IMR-90 (cell line): ENCODE measurements around the gene CDK11B. TPM values are rescaled to one million over a fixed set of nuclear protein-coding genes. Genes with fewer than 3 reads are reported as not detected.

Experiments
- ATAC-seq: fragments of 200-7000 bp; cut with Tn5 transposase; 2 replicates; pipeline ENCODE4 v1.9.1; 2020; ENCODE audit warnings: low read depth, mild to moderate bottlenecking, moderate library complexity
- BruUV-seq: library from RNA; stranded (reverse); fragments of 400-500 nt; replicated peaks from 2 replicates; lab custom pipeline; 2021; lab: Mats Ljungman, UMichigan
- CTCF ChIA-PET: fragments of 300-600 bp; formaldehyde crosslinking; extraction: SDS; loops from one replicate; lab custom pipeline; 2021; ENCODE audit warnings: antibody characterized with exemption; lab: Yijun Ruan, JAX
- POLR2A ChIA-PET: fragments of 300-600 bp; sonication (Branson Sonifier 250); formaldehyde crosslinking; loops from one replicate; lab custom pipeline; 2022; ENCODE audit warnings: antibody characterized with exemption; ENCODE audit not compliant: unreplicated experiment; lab: Charles Lee
- DNase-seq: peaks from one replicate; pipeline ENCODE4 v3.0.0; 2013
- H2AFZ ChIP-seq: replicated peaks from 2 replicates; pipeline ENCODE3; 2013; ENCODE audit warnings: low read length, mild to moderate bottlenecking; ENCODE audit not compliant: poor library complexity
- H2AK5ac ChIP-seq: 2 replicates; pipeline ENCODE4 v1.6.1; 2013; ENCODE audit warnings: low read depth, low read length, inconsistent platforms
- H2AK9ac ChIP-seq: replicated peaks from 2 replicates; pipeline ENCODE3; 2013; ENCODE audit warnings: mild to moderate bottlenecking, low read depth, low read length, moderate library complexity; ENCODE audit not compliant: poor library complexity
- H2BK120ac ChIP-seq: 2 replicates; pipeline ENCODE4 v1.6.1; 2013; ENCODE audit warnings: low read depth, low read length, inconsistent platforms
- H2BK15ac ChIP-seq: 3 replicates; pipeline ENCODE4 v1.6.1; 2013; ENCODE audit warnings: low read depth, low read length, inconsistent platforms
- H2BK20ac ChIP-seq: 2 replicates; pipeline ENCODE4 v1.6.1; 2013; ENCODE audit warnings: low read depth, mild to moderate bottlenecking, inconsistent platforms, low read length, moderate library complexity
- H2BK5ac ChIP-seq: 2 replicates; pipeline ENCODE4 v1.6.1; 2013; ENCODE audit warnings: mild to moderate bottlenecking, low read depth, low read length, inconsistent platforms; ENCODE audit not compliant: poor library complexity, severe bottlenecking
- H3K14ac ChIP-seq: replicated peaks from 2 replicates; pipeline ENCODE4 v1.6.1; 2013; ENCODE audit warnings: low read depth, low read length, inconsistent platforms
- H3K18ac ChIP-seq: 2 replicates; pipeline ENCODE4 v1.6.1; 2013; ENCODE audit warnings: low read depth, low read length, control low read depth
- H3K23ac ChIP-seq: 2 replicates; pipeline ENCODE4 v1.6.1; 2013; ENCODE audit warnings: low read depth, low read length, inconsistent platforms
- H3K27ac ChIP-seq: 2 replicates; pipeline ENCODE4 v1.5.1; 2013; ENCODE audit warnings: mild to moderate bottlenecking, control low read depth, low read length; ENCODE audit not compliant: insufficient read depth
- H3K27me3 ChIP-seq: 2 replicates; pipeline ENCODE4 v1.6.1; 2013; ENCODE audit warnings: low read length; ENCODE audit not compliant: control insufficient read depth, insufficient read depth
- H3K36me3 ChIP-seq: 2 replicates; pipeline ENCODE4 v1.6.1; 2013; ENCODE audit warnings: low read length, mixed read lengths; ENCODE audit not compliant: control insufficient read depth, insufficient read depth
- H3K4ac ChIP-seq: 2 replicates; pipeline ENCODE4 v1.6.1; 2013; ENCODE audit warnings: low read depth, low read length, inconsistent platforms
- H3K4me1 ChIP-seq: 2 replicates; pipeline ENCODE4 v1.6.1; 2013; ENCODE audit warnings: low read length, mixed read lengths; ENCODE audit not compliant: control insufficient read depth, insufficient read depth
- H3K4me2 ChIP-seq: 2 replicates; pipeline ENCODE4 v1.6.1; 2013; ENCODE audit warnings: low read depth, mild to moderate bottlenecking, control low read depth, low read length, moderate library complexity
- H3K4me3 ChIP-seq: 2 replicates; pipeline ENCODE4 v1.5.1; 2013; ENCODE audit warnings: low read depth, mild to moderate bottlenecking, control low read depth, low read length, moderate library complexity; ENCODE audit not compliant: insufficient read depth
- H3K56ac ChIP-seq: 2 replicates; pipeline ENCODE4 v1.6.1; 2013; ENCODE audit warnings: low read length, inconsistent platforms; ENCODE audit not compliant: insufficient read depth; ENCODE audit errors: extremely low read depth
- H3K79me1 ChIP-seq, 2 experiments: 2 replicates each; pipeline ENCODE4 v1.6.1; 2013; ENCODE audit warnings: low read length in 2 of 2, inconsistent platforms in 1 of 2, low read depth in 1 of 2
- H3K9ac ChIP-seq: 2 replicates; pipeline ENCODE4 v1.6.1; 2013; ENCODE audit warnings: low read depth, low read length, control low read depth
- H3K9me1 ChIP-seq: 2 replicates; pipeline ENCODE4 v1.6.1; 2013; ENCODE audit warnings: low read length, inconsistent platforms; ENCODE audit not compliant: insufficient read depth
- H3K9me3 ChIP-seq: 2 replicates; pipeline ENCODE4 v1.6.1; 2013; ENCODE audit warnings: low read length; ENCODE audit not compliant: control insufficient read depth, insufficient read depth
- H4K20me1 ChIP-seq: 2 replicates; pipeline ENCODE4 v1.6.1; 2013; ENCODE audit warnings: low read length, inconsistent platforms; ENCODE audit not compliant: insufficient read depth
- H4K5ac ChIP-seq: 2 replicates; pipeline ENCODE4 v1.6.1; 2013; ENCODE audit warnings: mild to moderate bottlenecking, low read depth, low read length, control low read depth
- H4K8ac ChIP-seq, 2 experiments: 2 replicates each; pipeline ENCODE4 v1.6.1; 2013; ENCODE audit warnings: low read depth in 2 of 2, low read length in 2 of 2, control low read depth in 1 of 2, inconsistent platforms in 1 of 2
- H4K91ac ChIP-seq: 2 replicates; pipeline ENCODE4 v1.6.1; 2013; ENCODE audit warnings: low read depth, low read length, inconsistent platforms; ENCODE audit not compliant: insufficient read depth
- BHLHE40 ChIP-seq: fragments of 150-350 bp; IDR thresholded peaks from 2 replicates; pipeline ENCODE4 v1.6.1; 2016; ENCODE audit warnings: mild to moderate bottlenecking, low read depth, low read length
- CEBPB ChIP-seq: IDR thresholded peaks from 2 replicates; pipeline ENCODE4 v1.6.1; 2012; ENCODE audit warnings: low read depth, low read length, improper control_type of control experiment
- CHD1 ChIP-seq: IDR thresholded peaks from 2 replicates; pipeline ENCODE4 v1.6.1; 2012; ENCODE audit warnings: low read depth, low read length, improper control_type of control experiment
- FOS ChIP-seq: fragments of 150-350 bp; IDR thresholded peaks from 2 replicates; pipeline ENCODE4 v1.6.1; 2016; ENCODE audit warnings: low read depth, low read length
- MAFK ChIP-seq: IDR thresholded peaks from 2 replicates; pipeline ENCODE4 v1.6.1; 2012; ENCODE audit warnings: low read depth, low read length, improper control_type of control experiment
- MXI1 ChIP-seq: IDR thresholded peaks from 2 replicates; pipeline ENCODE4 v1.6.1; 2012; ENCODE audit warnings: low read depth, mild to moderate bottlenecking, low read length, moderate library complexity, borderline replicate concordance
- NFE2L2 ChIP-seq: fragments of 150-350 bp; IDR thresholded peaks from 2 replicates; pipeline ENCODE4 v1.6.1; 2016; ENCODE audit warnings: low read depth, mild to moderate bottlenecking, low read length
- POLR2A ChIP-seq: IDR thresholded peaks from 2 replicates; pipeline ENCODE4 v1.6.1; 2012; ENCODE audit warnings: mild to moderate bottlenecking, low read depth, low read length
- RAD21 ChIP-seq: IDR thresholded peaks from 2 replicates; pipeline ENCODE4 v1.6.1; 2012; ENCODE audit warnings: low read length, improper control_type of control experiment
- RCOR1 ChIP-seq: IDR thresholded peaks from 2 replicates; pipeline ENCODE4 v1.6.1; 2012; ENCODE audit warnings: mild to moderate bottlenecking, low read length, improper control_type of control experiment; ENCODE audit not compliant: insufficient replicate concordance
- RFX5 ChIP-seq: IDR thresholded peaks from 2 replicates; pipeline ENCODE4 v1.8.0; 2012; ENCODE audit warnings: low read depth, mild to moderate bottlenecking, low read length, moderate library complexity
- SMC3 ChIP-seq: fragments of 150-350 bp; IDR thresholded peaks from 2 replicates; pipeline ENCODE4 v1.6.1; 2016; ENCODE audit warnings: low read depth, mild to moderate bottlenecking, antibody characterized with exemption, low read length, moderate library complexity
- WGBS, 2 experiments: methylation state at CpG; one replicate each; pipeline versions ENCODE4 v1.1.5 to v1.1.7; 2013; ENCODE audit warnings: missing lambda C conversion rate in 2 of 2; ENCODE audit not compliant: insufficient read length in 1 of 2; ENCODE audit errors: extremely low coverage in 2 of 2; 5-methylcytosine and 5-hydroxymethylcytosine counted together
- dilution Hi-C: fragments of 300-500 bp; cut with HindIII; formaldehyde crosslinking; loops from one replicate; pipeline ENCODE4 v1.14.3; 2018; ENCODE audit warnings: low sequenced_read_pairs; ENCODE audit not compliant: unreplicated experiment
- in situ Hi-C: fragments of 300-500 bp; cut with MboI; formaldehyde crosslinking; loops from 3 replicates; pipeline ENCODE4 v1.14.3; 2019; ENCODE audit warnings: low sequenced_read_pairs, inconsistent platforms, mixed read lengths
- intact Hi-C: fragments of 100-400 bp; cut with micrococcal nuclease; formaldehyde crosslinking; loops from 2 replicates; pipeline ENCODE4 v1.10.0; 2022
- polyA plus RNA-seq, 3 experiments: library from polyadenylated mRNA; depleted of rRNA; stranded (reverse); fragments of >200 nt; gene quantifications; 2 replicates each; pipeline ENCODE4 v1.2.3, GENCODE V29; 2012; ENCODE audit warnings: low replicate concordance in 1 of 3
- total RNA-seq: library from RNA; depleted of rRNA; stranded (reverse); fragments of >200 nt; gene quantifications from 2 replicates; pipeline ENCODE4 v1.2.3, GENCODE V29; 2012
- TF ChIP-seq, protein P1 (sequence below): conservative IDR thresholded peaks from 2 replicates; pipeline ENCODE4 v1.5.1; 2012; ENCODE audit warnings: mild to moderate bottlenecking, low read depth, low read length, improper control_type of control experiment
- TF ChIP-seq, protein P2 (sequence below): fragments of 150-350 bp; IDR thresholded peaks from 2 replicates; pipeline ENCODE4 v1.6.1; 2017; ENCODE audit warnings: mild to moderate bottlenecking, antibody characterized with exemption, low read length, low read depth
- TF ChIP-seq, protein P3 (sequence below): fragments of 150-350 bp; IDR thresholded peaks from 2 replicates; pipeline ENCODE4 v1.6.1; 2016; ENCODE audit warnings: low read depth, mild to moderate bottlenecking, low read length, moderate library complexity, borderline replicate concordance

CDK11B gene
- total and polyA plus RNA-seq, 2 of the 4 experiments (the other 2 are of a cell fraction) = 8.2 to 19.1 TPM

DNA sequence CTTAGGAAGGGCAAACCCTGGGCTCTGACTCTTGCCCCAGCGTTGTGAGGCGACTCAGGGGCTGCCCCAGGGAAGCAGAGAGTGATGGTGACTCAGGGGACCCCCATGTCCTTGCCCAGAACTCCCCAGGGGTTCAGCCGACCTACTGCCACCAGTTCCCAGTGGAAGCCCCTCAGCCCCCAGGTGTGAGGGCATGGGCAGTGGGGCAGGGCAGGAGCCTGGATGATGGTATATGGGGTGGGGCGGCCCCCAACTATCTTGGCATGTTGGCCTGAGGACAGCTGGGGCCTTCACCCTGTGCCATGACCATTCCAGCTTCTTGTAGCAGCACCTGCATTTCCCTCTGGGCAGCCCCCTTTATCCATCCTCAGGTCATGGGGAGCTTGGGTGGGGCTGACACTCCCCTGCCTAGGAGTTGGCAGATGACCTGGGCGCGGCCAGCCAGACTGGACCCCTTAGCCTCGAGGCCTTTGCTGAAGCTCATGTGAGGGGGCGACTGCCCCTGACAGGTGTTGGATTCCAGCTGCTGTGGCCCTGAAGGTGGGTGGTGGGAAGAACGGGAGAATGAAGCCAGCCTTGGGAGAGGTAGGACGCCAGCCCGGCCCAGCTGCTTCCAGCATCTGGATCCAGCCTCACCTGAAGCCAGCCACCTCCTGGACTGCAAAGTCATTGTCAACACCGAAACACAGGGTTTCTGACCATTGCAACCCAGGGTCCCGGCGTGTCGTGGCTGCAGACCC lies 57.1 kb downstream of the CDK11B start:
- Histone ChIP-seq H3K27me3 (peaks cover 12% of the 10 kb centered on the region), H4K5ac (no peak overlapping the region), H3K79me1 (no peaks in the 10 kb centered on the region), H3K18ac (no peak overlapping the region), H3K36me3 (no peaks in the 10 kb centered on the region), H3K14ac (no peak overlapping the region), H3K4me1 (peaks cover 10% of the 10 kb centered on the region; the same call in 1 of the 2 replicates), H3K27ac (no peak overlapping the region), H3K9ac (no peak overlapping the region), H2AK9ac (no peak overlapping the region), H3K23ac (no peak overlapping the region), H4K91ac (no peak overlapping the region), H3K4ac (no peak overlapping the region), H4K8ac (no peak overlapping the region), H2BK120ac (no peak overlapping the region), H2BK20ac (no peak overlapping the region), H2BK5ac (no peak overlapping the region), H2BK15ac (no peak overlapping the region), H2AK5ac (no peak overlapping the region), H3K9me1 (no peaks in the 10 kb centered on the region), H3K4me3 (no peak overlapping the region), H3K9me3 (no peaks in the 10 kb centered on the region), H2AFZ (peak overlapping the region; percentile 6), H3K56ac (no peak overlapping the region), H3K4me2 (no peak overlapping the region), H4K20me1 (no peaks in the 10 kb centered on the region)
- ChIA-PET POLR2A (no interaction called here), CTCF (no interaction called here)
- DNase-seq (no peak), ATAC-seq (no peak)
- TF ChIP-seq BHLHE40 (no peak), RAD21 (no peak), MAFK (no peak), RFX5 (no peak), POLR2A (no peak), FOS (no peak), CHD1 (no peak), NFE2L2 (no peak), CEBPB (no peak), MXI1 (no peak), RCOR1 (no peak), SMC3 (no peak)
- TF ChIP-seq, protein P1, sequence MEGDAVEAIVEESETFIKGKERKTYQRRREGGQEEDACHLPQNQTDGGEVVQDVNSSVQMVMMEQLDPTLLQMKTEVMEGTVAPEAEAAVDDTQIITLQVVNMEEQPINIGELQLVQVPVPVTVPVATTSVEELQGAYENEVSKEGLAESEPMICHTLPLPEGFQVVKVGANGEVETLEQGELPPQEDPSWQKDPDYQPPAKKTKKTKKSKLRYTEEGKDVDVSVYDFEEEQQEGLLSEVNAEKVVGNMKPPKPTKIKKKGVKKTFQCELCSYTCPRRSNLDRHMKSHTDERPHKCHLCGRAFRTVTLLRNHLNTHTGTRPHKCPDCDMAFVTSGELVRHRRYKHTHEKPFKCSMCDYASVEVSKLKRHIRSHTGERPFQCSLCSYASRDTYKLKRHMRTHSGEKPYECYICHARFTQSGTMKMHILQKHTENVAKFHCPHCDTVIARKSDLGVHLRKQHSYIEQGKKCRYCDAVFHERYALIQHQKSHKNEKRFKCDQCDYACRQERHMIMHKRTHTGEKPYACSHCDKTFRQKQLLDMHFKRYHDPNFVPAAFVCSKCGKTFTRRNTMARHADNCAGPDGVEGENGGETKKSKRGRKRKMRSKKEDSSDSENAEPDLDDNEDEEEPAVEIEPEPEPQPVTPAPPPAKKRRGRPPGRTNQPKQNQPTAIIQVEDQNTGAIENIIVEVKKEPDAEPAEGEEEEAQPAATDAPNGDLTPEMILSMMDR = no peak
- TF ChIP-seq, protein P2, sequence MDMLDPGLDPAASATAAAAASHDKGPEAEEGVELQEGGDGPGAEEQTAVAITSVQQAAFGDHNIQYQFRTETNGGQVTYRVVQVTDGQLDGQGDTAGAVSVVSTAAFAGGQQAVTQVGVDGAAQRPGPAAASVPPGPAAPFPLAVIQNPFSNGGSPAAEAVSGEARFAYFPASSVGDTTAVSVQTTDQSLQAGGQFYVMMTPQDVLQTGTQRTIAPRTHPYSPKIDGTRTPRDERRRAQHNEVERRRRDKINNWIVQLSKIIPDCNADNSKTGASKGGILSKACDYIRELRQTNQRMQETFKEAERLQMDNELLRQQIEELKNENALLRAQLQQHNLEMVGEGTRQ = no peak
- TF ChIP-seq, protein P3, sequence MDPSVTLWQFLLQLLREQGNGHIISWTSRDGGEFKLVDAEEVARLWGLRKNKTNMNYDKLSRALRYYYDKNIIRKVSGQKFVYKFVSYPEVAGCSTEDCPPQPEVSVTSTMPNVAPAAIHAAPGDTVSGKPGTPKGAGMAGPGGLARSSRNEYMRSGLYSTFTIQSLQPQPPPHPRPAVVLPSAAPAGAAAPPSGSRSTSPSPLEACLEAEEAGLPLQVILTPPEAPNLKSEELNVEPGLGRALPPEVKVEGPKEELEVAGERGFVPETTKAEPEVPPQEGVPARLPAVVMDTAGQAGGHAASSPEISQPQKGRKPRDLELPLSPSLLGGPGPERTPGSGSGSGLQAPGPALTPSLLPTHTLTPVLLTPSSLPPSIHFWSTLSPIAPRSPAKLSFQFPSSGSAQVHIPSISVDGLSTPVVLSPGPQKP = no peak
- intact Hi-C loops (no loop called here), in situ Hi-C loops (no loop called here), dilution Hi-C loops (no loop called here)
- BruUV-seq = no TSS peak
- WGBS, 2 experiments = 84% methylated on average over 5 of the region's 15 CpGs; no CpG with 5 or more reads in 1 of the 2 experiments
